ENCODE results near the gene GSN. TPM values are rescaled to one million over a fixed set of nuclear protein-coding genes. Genes with fewer than 3 reads are reported as not detected.

The GSN gene
- total RNA-seq, 2 donors from 2014 or later: 3.6 to 4.0 TPM

- Mint-ChIP-seq H3K36me3 (ENCODE audit: insufficient read depth in 2 of 2) (no peaks in the 10 kb centered on the region), H3K27me3 (ENCODE audit: low read depth) (no peaks in the 10 kb centered on the region)
- DNase-seq: no peak
These were observed 44.2 kb downstream of the GSN start for GRCh38 chr9:121312169-121312568.

GRCh38 chr9:121313458-121314152, 45.6 kb downstream of the GSN start:
- no peaks in the 10 kb centered on the region for H3K4me1 Mint-ChIP-seq (ENCODE audit: low read depth)
- DNase-seq (no peak), ATAC-seq (replicated peaks in 1 of 2) (no peak)
- H3K27ac Mint-ChIP-seq: no peak overlapping the region
- H3K27me3 Mint-ChIP-seq (ENCODE audit: low read depth): no peaks in the 10 kb centered on the region
- no peak overlapping the region for H3K4me3 Mint-ChIP-seq
- no peaks in the 10 kb centered on the region for H3K9me3 Mint-ChIP-seq
- H3K36me3 Mint-ChIP-seq (ENCODE audit: insufficient read depth in 2 of 2): no peaks in the 10 kb centered on the region

More at GRCh38 chr9:121312169-121312568, 44.2 kb downstream of the GSN start:
- Mint-ChIP-seq H3K9me3 (no peaks in the 10 kb centered on the region), H3K4me3 (no peak overlapping the region), H3K27ac (no peak overlapping the region), H3K4me1 (ENCODE audit: low read depth) (no peaks in the 10 kb centered on the region)
- no peak for ATAC-seq (replicated peaks in 1 of 2)

GRCh38 chr9:121316378-121316777, 48.4 kb downstream of the GSN start:
- peaks cover 14% of the 10 kb centered on the region for H3K4me1 Mint-ChIP-seq (ENCODE audit: low read depth)
- no peaks in the 10 kb centered on the region for H3K27me3 Mint-ChIP-seq (ENCODE audit: low read depth)
- ATAC-seq (replicated peaks in 1 of 2): no peak
- no peaks in the 10 kb centered on the region for H3K36me3 Mint-ChIP-seq (ENCODE audit: insufficient read depth in 2 of 2)
- no peak overlapping the region for H3K27ac Mint-ChIP-seq
- H3K9me3 Mint-ChIP-seq: no peaks in the 10 kb centered on the region
- DNase-seq: no peak
- H3K4me3 Mint-ChIP-seq: no peak overlapping the region

- no peak overlapping the region for H3K27ac Mint-ChIP-seq
- ATAC-seq (replicated peaks in 1 of 2): no peak
- H3K36me3 Mint-ChIP-seq (ENCODE audit: insufficient read depth in 2 of 2): no peaks in the 10 kb centered on the region
- DNase-seq: no peak
- H3K4me3 Mint-ChIP-seq: no peak overlapping the region
- peaks cover 15% of the 10 kb centered on the region for H3K4me1 Mint-ChIP-seq (ENCODE audit: low read depth)
- H3K27me3 Mint-ChIP-seq (ENCODE audit: low read depth): no peaks in the 10 kb centered on the region
- no peaks in the 10 kb centered on the region for H3K9me3 Mint-ChIP-seq
These were observed 49.0 kb downstream of the GSN start for GRCh38 chr9:121316852-121317373.

- peaks cover 0 to under 1% of the 10 kb centered on the region in 2 donors for H3K36me3 Mint-ChIP-seq (ENCODE audit: insufficient read depth in 2 of 2)
- H3K27me3 Mint-ChIP-seq (ENCODE audit: low read depth): no peaks in the 10 kb centered on the region
- no peaks in the 10 kb centered on the region for H3K9me3 Mint-ChIP-seq
- no peak overlapping the region for H3K4me3 Mint-ChIP-seq
- DNase-seq: no peak
- peaks cover 26% of the 10 kb centered on the region for H3K4me1 Mint-ChIP-seq (ENCODE audit: low read depth)
- ATAC-seq (replicated peaks in 1 of 2): no peak
- H3K27ac Mint-ChIP-seq: no peak overlapping the region
These were observed 50.0 kb downstream of the GSN start for GRCh38 chr9:121317737-121318630.

GRCh38 chr9:121318631-121319382, 50.8 kb downstream of the GSN start:
- no peak for ATAC-seq (replicated peaks in 1 of 2)
- Mint-ChIP-seq H3K27me3 (ENCODE audit: low read depth) (no peaks in the 10 kb centered on the region), H3K9me3 (no peaks in the 10 kb centered on the region), H3K4me1 (ENCODE audit: low read depth) (peaks cover 28% of the 10 kb centered on the region), H3K36me3 (ENCODE audit: insufficient read depth in 2 of 2) (peaks cover 0 to 2% of the 10 kb centered on the region in 2 donors), H3K4me3 (no peak overlapping the region), H3K27ac (no peak overlapping the region)
- DNase-seq: no peak

- Mint-ChIP-seq H3K27ac (no peak overlapping the region), H3K36me3 (ENCODE audit: insufficient read depth in 2 of 2) (peaks cover 0 to 2% of the 10 kb centered on the region in 2 donors), H3K27me3 (ENCODE audit: low read depth) (no peaks in the 10 kb centered on the region), H3K4me1 (ENCODE audit: low read depth) (peaks cover 28% of the 10 kb centered on the region), H3K4me3 (no peak overlapping the region), H3K9me3 (no peaks in the 10 kb centered on the region)
- DNase-seq (no peak), ATAC-seq (replicated peaks in 1 of 2) (no peak)
These were observed 51.4 kb downstream of the GSN start for GRCh38 chr9:121319383-121319780.

- DNase-seq (peak; percentile 14 to 15), ATAC-seq (replicated peaks in 1 of 2) (no peak)
- no peaks in the 10 kb centered on the region for H3K9me3 Mint-ChIP-seq
- H3K4me1 Mint-ChIP-seq (ENCODE audit: low read depth): peaks cover 28% of the 10 kb centered on the region
- H3K27me3 Mint-ChIP-seq (ENCODE audit: low read depth): no peaks in the 10 kb centered on the region
- no peak overlapping the region for H3K4me3 Mint-ChIP-seq
- peaks cover 0 to 2% of the 10 kb centered on the region in 2 donors for H3K36me3 Mint-ChIP-seq (ENCODE audit: insufficient read depth in 2 of 2)
- H3K27ac Mint-ChIP-seq: no peak overlapping the region
These were observed 53.1 kb downstream of the GSN start for GRCh38 chr9:121321016-121321503.

GRCh38 chr9:121322037-121322736, 54.2 kb downstream of the GSN start:
- Mint-ChIP-seq H3K27ac (peak overlapping the region; percentile 62), H3K9me3 (no peaks in the 10 kb centered on the region), H3K4me1 (ENCODE audit: low read depth) (peaks cover 28% of the 10 kb centered on the region), H3K36me3 (ENCODE audit: insufficient read depth in 2 of 2) (peaks cover 0 to 2% of the 10 kb centered on the region in 2 donors), H3K4me3 (peak overlapping the region in 1 of 2 donors; percentile 15), H3K27me3 (ENCODE audit: low read depth) (no peaks in the 10 kb centered on the region)
- DNase-seq (peak in 1 of 2 donors; percentile 32), ATAC-seq (replicated peaks in 1 of 2) (peak; percentile 67 to 70)

GRCh38 chr9:121322737-121323448, 54.9 kb downstream of the GSN start:
- no peak for ATAC-seq (replicated peaks in 1 of 2)
- no peak overlapping the region for H3K4me3 Mint-ChIP-seq
- H3K9me3 Mint-ChIP-seq: no peaks in the 10 kb centered on the region
- H3K4me1 Mint-ChIP-seq (ENCODE audit: low read depth): peaks cover 28% of the 10 kb centered on the region
- H3K27me3 Mint-ChIP-seq (ENCODE audit: low read depth): no peaks in the 10 kb centered on the region
- peak overlapping the region; percentile 42 for H3K27ac Mint-ChIP-seq
- DNase-seq: no peak
- peaks cover 0 to 2% of the 10 kb centered on the region in 2 donors for H3K36me3 Mint-ChIP-seq (ENCODE audit: insufficient read depth in 2 of 2)

GRCh38 chr9:121323449-121324151, 55.6 kb downstream of the GSN start:
- no peak for ATAC-seq (replicated peaks in 1 of 2)
- Mint-ChIP-seq H3K9me3 (no peaks in the 10 kb centered on the region), H3K36me3 (ENCODE audit: insufficient read depth in 2 of 2) (peaks cover 0 to 2% of the 10 kb centered on the region in 2 donors), H3K4me1 (ENCODE audit: low read depth) (peaks cover 28% of the 10 kb centered on the region), H3K27me3 (ENCODE audit: low read depth) (no peaks in the 10 kb centered on the region), H3K4me3 (no peak overlapping the region), H3K27ac (no peak overlapping the region)
- no peak for DNase-seq
